Measurements from ENCODE around the gene SMARCA1. TPM values are rescaled to one million over a fixed set of nuclear protein-coding genes. Genes with fewer than 3 reads are reported as not detected.

The SMARCA1 gene
- total RNA-seq, 1 experiment from 2014 or later, result 56.9 TPM

GRCh38 chrX:129544780-129545179, 21.5 kb upstream of the SMARCA1 start:
- H3K9me3 ChIP-seq (ENCODE audit: low read depth, low read length, poor library complexity, severe bottlenecking), result no peaks in the 10 kb centered on the region
- DNase-seq (ENCODE audit: low spot score), result no peak
- intact Hi-C loops (cut with micrococcal nuclease; ENCODE audit: unreplicated experiment), result no loop called here
- TF ChIP-seq CTCF (conservative IDR thresholded peaks at IDR 0.05; ENCODE audit: low read depth, low read length), result no peak
- no peak for TF ChIP-seq EZH2 (IDR thresholded peaks at IDR 0.05; ENCODE audit: borderline replicate concordance, low read depth, low read length, poor library complexity, severe bottlenecking)
- H3K27ac ChIP-seq (ENCODE audit: low read depth, low read length, poor library complexity, severe bottlenecking), result no peak overlapping the region
- no peaks in the 10 kb centered on the region for H3K4me1 ChIP-seq (ENCODE audit: insufficient read depth, low read length, poor library complexity, severe bottlenecking)
- ChIA-PET POLR2A (ENCODE audit: low non-redundant PET) (no interaction called here), CTCF (no interaction called here)
- no peak overlapping the region for H3K4me3 ChIP-seq (ENCODE audit: low read depth, low read length, poor library complexity, severe bottlenecking)
- H3K27me3 ChIP-seq (replicated peaks; ENCODE audit: insufficient read depth, low read depth, low read length, poor library complexity), result no peaks in the 10 kb centered on the region
- BruUV-seq (replicated peaks), result no TSS peak
- H3K36me3 ChIP-seq (ENCODE audit: insufficient read depth, low read length, poor library complexity, severe bottlenecking), result no peaks in the 10 kb centered on the region

GRCh38 chrX:129540722-129541184, 17.5 kb upstream of the SMARCA1 start:
- DNase-seq (ENCODE audit: low spot score), result no peak
- no peaks in the 10 kb centered on the region for H3K9me3 ChIP-seq (ENCODE audit: low read depth, low read length, poor library complexity, severe bottlenecking)

GRCh38 chrX:129540068-129540653, 16.9 kb upstream of the SMARCA1 start, which contains the start of gene OCRL:
Gene OCRL, plus strand, starts transcription at chrX:129540259. Its CDS starts 181 bp downstream, at chrX:129540440.
- Histone ChIP-seq H3K4me1 (ENCODE audit: insufficient read depth, low read length, poor library complexity, severe bottlenecking) (no peaks in the 10 kb centered on the region), H3K27me3 (replicated peaks; ENCODE audit: insufficient read depth, low read depth, low read length, poor library complexity) (no peaks in the 10 kb centered on the region), H3K4me3 (ENCODE audit: low read depth, low read length, poor library complexity, severe bottlenecking) (peak within 1 kb of the TSS; percentile 74), H3K27ac (ENCODE audit: low read depth, low read length, poor library complexity, severe bottlenecking) (peak within 1 kb of the TSS; percentile 75), H3K36me3 (ENCODE audit: insufficient read depth, low read length, poor library complexity, severe bottlenecking) (no peaks in the 10 kb centered on the region), H3K9me3 (ENCODE audit: low read depth, low read length, poor library complexity, severe bottlenecking) (no peaks in the 10 kb centered on the region)
- POLR2A ChIA-PET (ENCODE audit: low non-redundant PET), result no interaction called here
- intact Hi-C loops (cut with micrococcal nuclease; ENCODE audit: unreplicated experiment), result no loop called here
- TF ChIP-seq EZH2 (IDR thresholded peaks at IDR 0.05; ENCODE audit: borderline replicate concordance, low read depth, low read length, poor library complexity, severe bottlenecking) (no peak), CTCF (conservative IDR thresholded peaks at IDR 0.05; ENCODE audit: low read depth, low read length) (peak; percentile 66)
- BruUV-seq (replicated peaks), result no TSS peak
- CTCF ChIA-PET, result interaction anchor here (0.8 kb wide), 1 partner anchor 99 kb away, joined by 6 read pairs; no protein-coding TSS in a partner anchor
- DNase-seq (ENCODE audit: low spot score), result peak; percentile 77

More at GRCh38 chrX:129540722-129541184, 17.5 kb upstream of the SMARCA1 start:
- POLR2A ChIA-PET (ENCODE audit: low non-redundant PET), result no interaction called here
- CTCF ChIA-PET, result no interaction called here
- no peaks in the 10 kb centered on the region for H3K27me3 ChIP-seq (replicated peaks; ENCODE audit: insufficient read depth, low read depth, low read length, poor library complexity)
- no peaks in the 10 kb centered on the region for H3K36me3 ChIP-seq (ENCODE audit: insufficient read depth, low read length, poor library complexity, severe bottlenecking)
- TF ChIP-seq CTCF (conservative IDR thresholded peaks at IDR 0.05; ENCODE audit: low read depth, low read length) (no peak), EZH2 (IDR thresholded peaks at IDR 0.05; ENCODE audit: borderline replicate concordance, low read depth, low read length, poor library complexity, severe bottlenecking) (no peak)
- H3K27ac ChIP-seq (ENCODE audit: low read depth, low read length, poor library complexity, severe bottlenecking), result no peak overlapping the region
- no TSS peak for BruUV-seq (replicated peaks)
- no peaks in the 10 kb centered on the region for H3K4me1 ChIP-seq (ENCODE audit: insufficient read depth, low read length, poor library complexity, severe bottlenecking)
- H3K4me3 ChIP-seq (ENCODE audit: low read depth, low read length, poor library complexity, severe bottlenecking), result peak overlapping the region; percentile 74
- intact Hi-C loops (cut with micrococcal nuclease; ENCODE audit: unreplicated experiment), result no loop called here

Data from A673 (cell line).